ENCODE results near the gene KIAA0513. TPM values are rescaled to one million over a fixed set of nuclear protein-coding genes. Genes with fewer than 3 reads are reported as not detected.

The KIAA0513 gene
- total and polyA plus RNA-seq, 10 donors = 1.7 to 30.0 (median 21.9) TPM

- intact Hi-C loops (cut with DNase I; ENCODE audit: low total_unique reads) = no loop called here
- no peak for TF ChIP-seq POLR2A (IDR thresholded peaks at IDR 0.05)
- no peak for TF ChIP-seq CTCF (IDR thresholded peaks at IDR 0.05 in 8 of 11, conservative IDR thresholded peaks at IDR 0.05 in 3 of 11)
- no peak for TF ChIP-seq POLR2AphosphoS5 (IDR thresholded peaks at IDR 0.05)
- whole genome bisulfite sequencing, 5 donors = 87 to 92% (median 89%) methylated on average over 12 of the region's 12 CpGs
Observed at GRCh38 chr16:85104147-85104546, 76.6 kb downstream of the KIAA0513 start.

GRCh38 chr16:85104821-85105391 is 77.3 kb downstream of the KIAA0513 start:
- TF ChIP-seq POLR2AphosphoS5 (IDR thresholded peaks at IDR 0.05) (peak; percentile 6 to 47 (median 29)), CTCF (IDR thresholded peaks at IDR 0.05 in 8 of 11, conservative IDR thresholded peaks at IDR 0.05 in 3 of 11) (no peak)
- peak; percentile 87 for DNase-seq
- H3K36me3 ChIP-seq = no peaks in the 10 kb centered on the region

More at GRCh38 chr16:85104147-85104546, 76.6 kb downstream of the KIAA0513 start:
- no peak overlapping the region for H3K4me3 ChIP-seq
- no peak for DNase-seq
- no peaks in the 10 kb centered on the region for H3K9me3 ChIP-seq
- H3K27me3 ChIP-seq (replicated peaks in 1 of 7) = no peaks in the 10 kb centered on the region
- peaks cover 9 to 41% (median 28%) of the 10 kb centered on the region in 6 donors for H3K4me1 ChIP-seq
- H3K27ac ChIP-seq = peak overlapping the region in 4 of 8 donors; percentile 48 to 68 (median 58)
- H3K36me3 ChIP-seq = no peaks in the 10 kb centered on the region

GRCh38 chr16:85105475-85105874 is 77.9 kb downstream of the KIAA0513 start:
- Histone ChIP-seq H3K4me1 (peaks cover 9 to 41% (median 28%) of the 10 kb centered on the region in 6 donors), H3K27me3 (replicated peaks in 1 of 7) (no peaks in the 10 kb centered on the region), H3K9me3 (no peaks in the 10 kb centered on the region), H3K27ac (peak overlapping the region in 5 of 8 donors; percentile 36 to 68 (median 53)), H3K4me3 (no peak overlapping the region), H3K36me3 (no peaks in the 10 kb centered on the region)
- intact Hi-C loops (cut with DNase I; ENCODE audit: low total_unique reads) = no loop called here
- 70 to 84% (median 77%) methylated on average over 5 of the region's 5 CpGs for WGBS, 5 donors
- DNase-seq = no peak
- no peak for TF ChIP-seq CTCF (IDR thresholded peaks at IDR 0.05 in 8 of 11, conservative IDR thresholded peaks at IDR 0.05 in 3 of 11)
- TF ChIP-seq POLR2A (IDR thresholded peaks at IDR 0.05) = no peak
- no peak for TF ChIP-seq POLR2AphosphoS5 (IDR thresholded peaks at IDR 0.05)

More at GRCh38 chr16:85104821-85105391, 77.3 kb downstream of the KIAA0513 start:
- Histone ChIP-seq H3K9me3 (no peaks in the 10 kb centered on the region), H3K27ac (peak overlapping the region in 5 of 8 donors; percentile 36 to 68 (median 53)), H3K27me3 (replicated peaks in 1 of 7) (no peaks in the 10 kb centered on the region), H3K4me1 (peaks cover 9 to 41% (median 28%) of the 10 kb centered on the region in 6 donors), H3K4me3 (peak overlapping the region in 1 of 8 donors; percentile 9)
- intact Hi-C loops (cut with DNase I; ENCODE audit: low total_unique reads) = no loop called here
- WGBS, 5 donors = 29 to 38% (median 32%) methylated on average over 11 of the region's 11 CpGs

- Histone ChIP-seq H3K36me3 (no peaks in the 10 kb centered on the region), H3K27me3 (replicated peaks in 1 of 7) (no peaks in the 10 kb centered on the region), H3K27ac (no peak overlapping the region), H3K9me3 (no peaks in the 10 kb centered on the region), H3K4me1 (peaks cover 9 to 38% (median 28%) of the 10 kb centered on the region in 6 donors), H3K4me3 (no peak overlapping the region)
- intact Hi-C loops (cut with DNase I; ENCODE audit: low total_unique reads) = no loop called here
- TF ChIP-seq POLR2A (IDR thresholded peaks at IDR 0.05) (no peak), CTCF (IDR thresholded peaks at IDR 0.05 in 8 of 11, conservative IDR thresholded peaks at IDR 0.05 in 3 of 11) (no peak), POLR2AphosphoS5 (IDR thresholded peaks at IDR 0.05) (no peak)
- DNase-seq = no peak
- 77 to 92% (median 86%) methylated on average over 9 of the region's 9 CpGs for WGBS, 5 donors
Observed at GRCh38 chr16:85107083-85107482, 79.5 kb downstream of the KIAA0513 start.

All from spleen (tissue), 11 donors.